ENCODE results near the gene DEUP1.
"Not testable (repeated sequence)": the region's sequence is repeated elsewhere in the genome, so short reads cannot be mapped to it uniquely, and the experiment has no call there.

The DEUP1 gene

GRCh38 chr11:93394488-93394887, 63.9 kb downstream of the DEUP1 start:
- in situ Hi-C loops (cut with MboI; ENCODE audit: low sequenced_read_pairs), result no loop called here
- Histone ChIP-seq H3K36me3 (replicated peaks) (no peaks in the 10 kb centered on the region), H3K9me3 (no peaks in the 10 kb centered on the region), H3K27me3 (ENCODE audit: low read depth) (no peaks in the 10 kb centered on the region), H3K4me1 (peaks cover 8% of the 10 kb centered on the region), H3K4me3 (no peak overlapping the region)
- peak in 1 of 2 experiments; percentile 64 for DNase-seq (ENCODE audit: low spot score in 2 of 2)

GRCh38 chr11:93396316-93396715, 65.8 kb downstream of the DEUP1 start:
- H3K9me3 ChIP-seq, result no peaks in the 10 kb centered on the region
- in situ Hi-C loops (cut with MboI; ENCODE audit: low sequenced_read_pairs), result no loop called here
- DNase-seq (ENCODE audit: low spot score in 2 of 2), result no peak
- peaks cover 8% of the 10 kb centered on the region for H3K4me1 ChIP-seq
- no peak overlapping the region for H3K4me3 ChIP-seq
- H3K36me3 ChIP-seq (replicated peaks), result no peaks in the 10 kb centered on the region
- H3K27me3 ChIP-seq (ENCODE audit: low read depth), result no peaks in the 10 kb centered on the region

GRCh38 chr11:93403930-93404329, 73.4 kb downstream of the DEUP1 start:
- in situ Hi-C loops (cut with MboI; ENCODE audit: low sequenced_read_pairs), result no loop called here
- no peaks in the 10 kb centered on the region; the same call in 1 of the 2 replicates for H3K4me1 ChIP-seq
- H3K9me3 ChIP-seq, result no peaks in the 10 kb centered on the region
- no peak for DNase-seq (ENCODE audit: low spot score in 2 of 2)
- peaks cover 4% of the 10 kb centered on the region; the same call in 1 of the 2 replicates for H3K27me3 ChIP-seq (ENCODE audit: low read depth)
- no peak overlapping the region for H3K4me3 ChIP-seq
- H3K36me3 ChIP-seq (replicated peaks), result no peaks in the 10 kb centered on the region

GRCh38 chr11:93407777-93408401, 77.3 kb downstream of the DEUP1 start:
- H3K27me3 ChIP-seq (ENCODE audit: low read depth), result peaks cover 4% of the 10 kb centered on the region; the same call in 1 of the 2 replicates
- no peak overlapping the region for H3K4me3 ChIP-seq
- no peaks in the 10 kb centered on the region; the same call in 1 of the 2 replicates for H3K4me1 ChIP-seq
- in situ Hi-C loops (cut with MboI; ENCODE audit: low sequenced_read_pairs), result no loop called here
- no peaks in the 10 kb centered on the region for H3K9me3 ChIP-seq
- no peak for DNase-seq (ENCODE audit: low spot score in 2 of 2)
- no peaks in the 10 kb centered on the region for H3K36me3 ChIP-seq (replicated peaks)

GRCh38 chr11:93410441-93410840, 79.9 kb downstream of the DEUP1 start:
- in situ Hi-C loops (cut with MboI; ENCODE audit: low sequenced_read_pairs), result no loop called here
- Histone ChIP-seq H3K4me3 (no peak overlapping the region), H3K27me3 (ENCODE audit: low read depth) (peaks cover 4% of the 10 kb centered on the region; the same call in 1 of the 2 replicates), H3K9me3 (no peaks in the 10 kb centered on the region), H3K36me3 (replicated peaks) (no peaks in the 10 kb centered on the region), H3K4me1 (no peaks in the 10 kb centered on the region)
- no peak for DNase-seq (ENCODE audit: low spot score in 2 of 2)

GRCh38 chr11:93411705-93412104, 81.2 kb downstream of the DEUP1 start:
- in situ Hi-C loops (cut with MboI; ENCODE audit: low sequenced_read_pairs), result no loop called here

GRCh38 chr11:93432247-93432646, 101.7 kb downstream of the DEUP1 start:
- Histone ChIP-seq H3K27me3 (ENCODE audit: low read depth) (no peaks in the 10 kb centered on the region), H3K9me3 (no peaks in the 10 kb centered on the region; the same call in 1 of the 2 replicates), H3K4me3 (no peak overlapping the region), H3K4me1 (no peaks in the 10 kb centered on the region), H3K36me3 (replicated peaks) (no peaks in the 10 kb centered on the region)
- no peak for DNase-seq (ENCODE audit: low spot score in 2 of 2)
- in situ Hi-C loops (cut with MboI; ENCODE audit: low sequenced_read_pairs), result no loop called here

More at GRCh38 chr11:93411705-93412104, 81.2 kb downstream of the DEUP1 start:
- no peaks in the 10 kb centered on the region for H3K9me3 ChIP-seq
- DNase-seq (ENCODE audit: low spot score in 2 of 2), result no peak
- no peak overlapping the region for H3K4me3 ChIP-seq
- H3K36me3 ChIP-seq (replicated peaks), result no peaks in the 10 kb centered on the region
- H3K27me3 ChIP-seq (ENCODE audit: low read depth), result peaks cover 2% of the 10 kb centered on the region; the same call in 1 of the 2 replicates
- no peaks in the 10 kb centered on the region for H3K4me1 ChIP-seq

- H3K4me3 ChIP-seq; H3K4me1 ChIP-seq; DNase-seq (ENCODE audit: low spot score in 2 of 2); in situ Hi-C loops (cut with MboI; ENCODE audit: low sequenced_read_pairs); H3K9me3 ChIP-seq; H3K36me3 ChIP-seq (replicated peaks); H3K27me3 ChIP-seq (ENCODE audit: low read depth): not testable (repeated sequence)
Measured at GRCh38 chr11:93443232-93443631, 112.7 kb downstream of the DEUP1 start.

- no peak overlapping the region for H3K4me3 ChIP-seq
- no peaks in the 10 kb centered on the region for H3K36me3 ChIP-seq (replicated peaks)
- H3K9me3 ChIP-seq, result no peaks in the 10 kb centered on the region
- peak; percentile 52 to 85 for DNase-seq (ENCODE audit: low spot score in 2 of 2)
- in situ Hi-C loops (cut with MboI; ENCODE audit: low sequenced_read_pairs), result no loop called here
- no peaks in the 10 kb centered on the region for H3K27me3 ChIP-seq (ENCODE audit: low read depth)
- peaks cover 3% of the 10 kb centered on the region; the same call in 1 of the 2 replicates for H3K4me1 ChIP-seq
Measured at GRCh38 chr11:93444617-93445073, 114.1 kb downstream of the DEUP1 start.

- no peaks in the 10 kb centered on the region for H3K4me1 ChIP-seq
- H3K27me3 ChIP-seq (ENCODE audit: low read depth), result no peaks in the 10 kb centered on the region
- H3K9me3 ChIP-seq, result no peaks in the 10 kb centered on the region
- no peak overlapping the region for H3K4me3 ChIP-seq
- in situ Hi-C loops (cut with MboI; ENCODE audit: low sequenced_read_pairs), result no loop called here
- H3K36me3 ChIP-seq (replicated peaks), result no peaks in the 10 kb centered on the region
- DNase-seq (ENCODE audit: low spot score in 2 of 2), result no peak
Measured at GRCh38 chr11:93458286-93458685, 127.7 kb downstream of the DEUP1 start.

GRCh38 chr11:93463666-93464065, 133.1 kb downstream of the DEUP1 start:
- H3K9me3 ChIP-seq; H3K4me3 ChIP-seq; H3K4me1 ChIP-seq; in situ Hi-C loops (cut with MboI; ENCODE audit: low sequenced_read_pairs); DNase-seq (ENCODE audit: low spot score in 2 of 2); H3K36me3 ChIP-seq (replicated peaks); H3K27me3 ChIP-seq (ENCODE audit: low read depth): not testable (repeated sequence)

- H3K27me3 ChIP-seq (ENCODE audit: low read depth), result no peaks in the 10 kb centered on the region
- DNase-seq (ENCODE audit: low spot score in 2 of 2), result no peak
- in situ Hi-C loops (cut with MboI; ENCODE audit: low sequenced_read_pairs), result no loop called here
- no peak overlapping the region for H3K4me3 ChIP-seq
- H3K4me1 ChIP-seq, result no peaks in the 10 kb centered on the region
- H3K9me3 ChIP-seq, result no peaks in the 10 kb centered on the region
- no peaks in the 10 kb centered on the region for H3K36me3 ChIP-seq (replicated peaks)
Measured at GRCh38 chr11:93464927-93465540, 134.5 kb downstream of the DEUP1 start.

- in situ Hi-C loops (cut with MboI; ENCODE audit: low sequenced_read_pairs), result no loop called here
- Histone ChIP-seq H3K4me1 (no peaks in the 10 kb centered on the region), H3K9me3 (no peaks in the 10 kb centered on the region), H3K27me3 (ENCODE audit: low read depth) (no peaks in the 10 kb centered on the region), H3K4me3 (no peak overlapping the region), H3K36me3 (replicated peaks) (no peaks in the 10 kb centered on the region)
- no peak for DNase-seq (ENCODE audit: low spot score in 2 of 2)
Measured at GRCh38 chr11:93467054-93467453, 136.5 kb downstream of the DEUP1 start.

GRCh38 chr11:93468290-93468689, 137.7 kb downstream of the DEUP1 start:
- DNase-seq (ENCODE audit: low spot score in 2 of 2), result no peak
- H3K4me3 ChIP-seq, result no peak overlapping the region
- H3K4me1 ChIP-seq, result no peaks in the 10 kb centered on the region
- H3K27me3 ChIP-seq (ENCODE audit: low read depth), result no peaks in the 10 kb centered on the region
- in situ Hi-C loops (cut with MboI; ENCODE audit: low sequenced_read_pairs), result no loop called here
- no peaks in the 10 kb centered on the region for H3K36me3 ChIP-seq (replicated peaks)
- no peaks in the 10 kb centered on the region for H3K9me3 ChIP-seq
